Brain pericyte (primary cell): Measurements from ENCODE around the gene DHDDS.
"Not testable (repeated sequence)": the region's sequence is repeated elsewhere in the genome, so short reads cannot be mapped to it uniquely, and the experiment has no call there.

ENCODE experiments used
- DNase-seq: peaks from one replicate; pipeline ENCODE4 v3.0.0-alpha.2; 2012; ENCODE audit warnings: low read depth, low spot score

The DHDDS gene

DNA sequence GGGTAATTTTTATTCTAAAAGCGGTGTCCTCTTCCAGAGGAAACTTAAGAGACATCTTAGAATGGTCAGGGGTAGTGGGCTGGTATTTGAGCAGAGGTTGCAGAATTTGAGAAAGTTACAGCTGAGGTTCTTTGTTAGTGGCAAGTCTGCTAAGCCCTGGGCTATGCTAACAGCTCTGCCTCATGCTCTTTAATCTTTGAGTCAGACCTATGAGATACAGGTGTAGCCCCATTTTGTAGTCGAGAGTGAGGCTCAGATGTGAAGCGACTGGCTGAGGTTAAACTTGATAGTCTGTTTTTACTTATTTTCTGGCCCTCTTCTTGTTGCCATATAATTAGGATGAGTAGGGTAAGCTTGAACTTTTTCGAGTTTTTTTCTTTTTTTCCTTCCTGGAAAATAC lies 44.8 kb downstream of the DHDDS start:
- DNase-seq: no peak

DNA sequence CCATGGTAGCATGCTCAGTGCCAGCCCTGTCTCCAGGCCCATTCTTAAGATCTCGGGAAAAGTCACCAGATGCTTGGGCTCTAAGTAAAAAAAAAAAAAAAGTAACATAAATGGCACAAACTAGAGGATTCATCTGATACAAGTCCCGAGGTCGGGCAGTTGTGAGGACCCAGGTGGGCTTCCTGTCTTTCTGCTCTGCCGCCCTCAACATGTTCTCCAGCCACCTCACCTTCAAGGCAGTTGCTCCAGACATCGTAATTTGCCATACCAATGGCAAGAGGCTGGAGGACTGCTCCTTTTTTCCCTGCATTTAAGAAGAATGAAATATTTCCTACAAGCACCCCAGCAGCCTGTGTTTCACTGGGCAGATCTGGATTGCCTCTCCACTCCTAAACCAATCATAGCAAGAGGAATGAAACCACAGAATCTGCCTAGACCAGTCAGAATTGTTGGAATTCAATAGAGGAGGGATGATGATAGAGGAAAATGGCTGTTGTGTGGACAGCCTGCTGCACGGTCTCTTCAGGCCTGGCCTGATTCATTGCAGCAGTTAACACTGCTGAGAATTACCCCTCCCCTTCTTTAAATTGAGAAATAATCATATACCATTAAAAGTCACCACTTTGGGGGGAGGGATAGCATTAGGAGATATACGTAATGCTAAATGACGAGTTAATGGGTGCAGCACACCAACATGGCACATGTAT lies 45.5 kb downstream of the DHDDS start:
- no peak for DNase-seq

DNA sequence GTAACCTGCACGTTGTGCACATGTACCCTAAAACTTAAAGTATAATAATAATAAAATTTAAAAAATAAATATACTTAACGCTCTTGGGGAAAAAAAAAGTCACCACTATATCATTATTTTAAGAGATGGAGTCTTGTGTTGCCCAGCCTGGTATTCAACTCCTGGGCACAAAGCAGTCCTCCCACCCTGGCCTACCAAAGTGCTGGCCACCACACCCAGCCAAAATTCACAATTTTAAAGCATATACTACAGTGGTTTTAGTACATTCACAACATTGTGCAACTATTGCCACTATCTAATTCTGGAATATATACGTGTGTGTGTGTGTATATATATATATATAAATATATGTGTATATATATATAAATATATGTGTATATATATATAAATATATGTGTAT lies 46.0 kb downstream of the DHDDS start:
- no peak for DNase-seq

DNA sequence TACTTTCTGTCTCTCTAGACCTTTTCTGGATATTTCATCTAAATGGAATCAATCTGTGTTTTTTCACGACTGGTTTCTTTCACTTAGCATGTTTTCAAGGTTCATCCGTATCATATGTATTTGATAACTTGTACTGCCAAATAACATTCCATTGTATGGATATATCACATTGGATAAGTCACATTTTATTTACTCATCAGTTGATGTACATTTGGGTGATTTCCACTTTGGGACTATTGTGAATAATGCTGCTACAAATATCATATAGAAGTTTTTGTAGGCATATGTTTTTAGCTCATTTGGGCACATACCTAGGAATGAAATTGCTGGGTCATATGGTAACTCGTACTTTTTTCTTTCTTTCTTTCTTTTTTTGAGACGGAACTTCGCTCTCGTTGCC lies 46.9 kb downstream of the DHDDS start:
- no peak for DNase-seq

DNA sequence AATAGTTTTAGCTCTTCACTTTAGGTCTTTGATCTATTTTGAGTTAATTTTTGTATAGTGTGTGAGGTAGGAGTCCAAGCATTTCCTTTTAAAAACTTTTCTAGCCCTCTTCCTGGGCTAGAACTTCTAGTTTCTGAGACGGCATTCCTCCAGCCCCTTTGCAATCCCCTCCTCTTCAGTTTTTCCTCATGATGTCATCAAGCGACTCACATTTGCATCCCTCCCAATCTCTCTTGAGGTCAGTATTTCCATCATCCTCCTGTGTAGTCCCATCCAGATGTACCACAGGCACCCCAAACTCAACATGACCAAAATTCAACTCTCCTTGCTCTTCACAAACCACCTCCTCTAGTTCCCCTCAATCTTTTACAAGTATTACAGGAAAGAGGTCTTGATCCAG lies 50.8 kb downstream of the DHDDS start:
- DNase-seq: no peak

DNA sequence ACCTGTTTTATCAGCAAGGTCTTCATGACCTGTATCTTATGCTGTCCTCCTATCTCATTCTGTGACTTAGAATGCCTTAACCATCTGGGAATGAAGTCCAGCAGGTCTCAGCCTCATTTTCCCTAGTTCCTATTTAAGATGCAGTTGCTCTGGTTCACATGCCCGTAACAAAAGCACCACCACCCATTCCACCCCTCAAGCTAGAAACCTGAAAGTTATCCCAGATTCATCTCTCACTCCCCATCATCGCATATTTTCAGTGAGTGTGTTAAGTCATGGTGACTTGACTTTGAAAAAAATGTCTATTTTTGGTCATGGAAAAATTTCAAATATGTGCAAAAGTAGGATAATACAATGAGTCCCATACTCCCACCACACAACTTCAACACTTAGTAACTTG lies 51.9 kb downstream of the DHDDS start:
- DNase-seq: no peak

DNA sequence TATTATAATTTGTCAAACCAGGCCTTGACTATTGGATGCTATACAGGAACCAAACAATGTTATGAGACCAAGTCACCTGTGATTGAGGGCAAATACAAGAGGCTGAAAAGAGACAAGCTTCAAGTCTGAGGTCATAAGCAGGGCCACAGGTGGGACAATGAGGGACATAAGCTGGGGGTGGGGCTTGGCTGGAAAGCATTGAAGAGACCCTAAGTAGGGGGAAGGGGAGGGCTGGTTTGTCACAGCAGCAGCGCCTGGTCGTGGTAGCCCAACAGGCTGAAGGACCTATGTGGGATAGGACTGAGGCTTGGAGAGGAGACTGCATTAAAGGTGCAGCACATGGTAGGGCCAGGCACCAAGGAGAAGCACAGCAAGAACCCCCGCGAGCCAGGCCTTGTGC lies 58.0 kb downstream of the DHDDS start:
- DNase-seq: no peak

DNA sequence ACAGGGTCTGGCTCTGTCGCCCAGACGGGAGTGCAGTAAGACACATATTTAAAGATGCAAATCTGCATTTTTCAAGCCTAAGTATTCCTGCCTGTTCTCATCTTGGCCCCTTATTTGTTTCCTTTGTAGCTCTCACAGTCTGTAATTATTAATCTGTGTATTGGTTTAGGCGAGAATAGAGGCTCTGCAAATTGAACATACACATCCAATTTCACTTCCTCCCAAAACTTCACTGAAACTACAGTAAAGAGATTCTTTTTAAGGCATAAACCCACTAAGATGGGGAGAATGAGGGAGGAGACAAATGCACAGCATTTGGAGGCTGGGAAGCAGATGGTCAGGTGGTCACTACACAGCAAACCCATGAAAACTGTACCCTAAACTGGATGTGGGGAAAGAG lies 61.1 kb downstream of the DHDDS start:
- no peak for DNase-seq

DNA sequence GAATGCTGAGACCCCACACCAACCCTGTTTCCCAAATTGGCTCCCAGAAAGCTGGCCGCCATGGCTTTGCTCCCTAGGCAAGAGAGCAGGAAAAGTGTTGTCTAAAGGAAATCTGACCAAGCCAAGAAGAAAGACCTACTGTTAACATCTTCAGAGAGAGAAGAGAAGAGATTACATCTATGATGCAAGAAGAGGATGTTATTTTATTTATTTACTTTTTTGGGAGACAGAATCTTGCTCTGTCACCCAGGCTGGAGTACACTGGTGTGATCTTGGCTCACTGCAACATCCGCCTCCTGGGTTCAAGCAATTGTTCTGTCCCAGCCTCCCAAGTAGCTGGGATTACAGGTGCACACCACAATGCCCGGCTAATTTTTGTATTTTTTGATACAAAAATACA lies 61.8 kb downstream of the DHDDS start:
- no peak for DNase-seq

DNA sequence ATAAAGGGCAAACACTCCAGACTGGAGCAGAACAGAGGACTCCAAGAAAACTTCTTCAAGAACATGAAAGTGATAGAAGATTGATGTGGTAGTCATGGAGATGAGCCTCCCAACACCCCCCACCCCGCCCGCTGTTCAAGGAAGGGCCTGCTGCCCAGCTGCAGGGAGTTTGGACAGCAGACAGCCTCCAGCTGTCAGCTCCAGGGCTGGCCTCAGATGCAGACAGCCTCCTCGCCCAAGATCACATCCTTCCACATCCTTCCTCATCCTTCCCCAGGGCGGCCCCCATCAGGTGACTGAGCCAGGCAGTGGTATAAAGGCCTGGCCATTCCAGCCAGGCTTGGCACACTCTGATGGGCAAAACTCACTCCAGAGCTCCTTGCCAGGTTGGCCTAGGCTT lies 64.7 kb downstream of the DHDDS start:
- DNase-seq: no peak

DNA sequence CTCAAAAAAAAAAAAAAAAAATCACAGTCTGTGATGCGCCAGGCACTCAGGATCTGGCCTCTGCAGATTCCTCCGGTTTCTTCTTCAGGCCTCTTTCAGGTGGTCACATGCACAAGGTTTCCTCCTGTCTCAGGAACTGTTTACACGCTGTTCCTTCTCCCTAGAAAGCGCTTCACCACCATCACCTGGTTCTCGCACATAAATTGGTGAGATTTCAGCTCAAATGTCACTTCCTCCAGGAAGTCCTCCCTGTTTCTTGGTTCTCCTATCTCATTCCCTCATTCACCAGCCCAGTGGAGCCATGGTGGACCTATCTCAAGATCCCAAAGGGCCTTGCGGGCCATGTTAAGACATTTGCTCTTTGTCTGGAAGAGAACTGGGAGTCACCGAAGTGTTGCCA lies 66.8 kb downstream of the DHDDS start:
- no peak for DNase-seq

DNA sequence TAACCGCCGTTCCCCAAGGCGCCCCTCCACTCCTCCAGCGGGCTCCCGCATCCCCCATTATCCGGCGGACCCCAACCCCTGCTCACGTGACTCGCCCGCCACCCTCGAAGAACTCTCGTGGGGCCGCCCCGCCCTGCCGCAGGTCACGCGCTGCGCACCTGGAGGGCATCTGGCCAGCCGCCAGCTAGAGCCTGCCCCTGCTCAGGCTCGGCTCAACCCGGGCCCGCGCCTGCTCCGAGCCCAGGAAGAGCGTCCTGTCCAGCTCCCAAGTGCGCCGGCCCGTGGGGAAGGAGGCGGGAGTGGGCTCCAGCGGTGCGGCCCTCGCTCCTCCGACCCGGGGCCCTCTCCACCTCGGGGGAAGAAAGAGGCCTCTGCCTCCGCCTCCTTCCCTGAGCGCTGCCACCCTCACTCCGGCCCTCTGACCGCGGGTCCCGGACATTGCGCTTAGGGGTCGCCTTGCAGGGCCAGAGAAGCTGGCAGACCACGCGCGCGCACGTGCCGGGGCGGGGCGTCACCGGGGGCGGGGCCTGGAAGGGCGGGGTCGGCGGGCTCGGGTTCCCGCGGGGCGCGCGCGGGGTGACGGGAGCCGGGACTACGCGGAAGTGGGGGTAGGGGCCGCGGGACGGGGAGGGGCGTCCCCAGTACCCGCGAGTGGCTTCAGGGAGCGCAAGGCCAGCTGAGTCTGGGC lies 68.5 kb downstream of the DHDDS start:
- peak; percentile 24 for DNase-seq

DNA sequence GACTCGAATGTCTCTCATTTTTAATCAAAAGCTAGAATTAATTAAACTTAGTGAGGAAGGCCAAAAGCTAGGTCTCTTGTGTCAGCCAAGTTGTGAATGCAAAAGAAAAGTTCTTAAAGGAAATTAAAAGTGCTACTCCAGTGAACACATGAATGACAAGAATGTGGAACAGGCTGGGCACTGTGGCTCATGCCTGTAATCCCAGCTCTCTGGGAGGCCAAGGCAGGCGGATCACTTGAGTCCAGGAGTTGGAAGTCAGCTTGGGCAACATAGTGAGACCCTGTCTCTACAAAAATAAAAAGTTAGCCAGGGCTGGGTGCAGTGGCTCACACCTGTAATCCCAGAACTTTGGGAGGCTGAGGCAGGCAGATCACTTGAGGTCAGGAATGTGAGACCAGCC lies 78.6 kb downstream of the DHDDS start:
- DNase-seq: not testable (repeated sequence)

DNA sequence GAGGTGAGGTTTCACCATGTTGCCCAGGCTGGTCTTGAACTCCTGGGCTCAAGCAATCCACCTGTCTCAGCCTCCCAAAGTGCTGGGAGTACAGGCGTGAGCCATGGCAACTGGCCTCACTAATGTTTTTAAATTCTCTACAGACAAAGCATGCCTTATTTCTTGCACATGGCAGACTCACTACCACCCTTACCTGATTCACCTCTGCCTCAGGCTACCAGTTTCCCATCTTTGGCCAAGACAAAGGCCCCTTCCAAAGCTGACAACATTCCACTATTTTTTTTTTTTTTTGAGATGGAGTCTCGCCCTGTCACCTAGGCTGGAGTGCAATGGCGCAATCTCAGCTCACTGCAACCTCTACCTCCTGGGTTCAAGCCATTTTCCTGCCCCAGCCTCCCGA lies 83.7 kb downstream of the DHDDS start:
- not testable (repeated sequence) for DNase-seq

DNA sequence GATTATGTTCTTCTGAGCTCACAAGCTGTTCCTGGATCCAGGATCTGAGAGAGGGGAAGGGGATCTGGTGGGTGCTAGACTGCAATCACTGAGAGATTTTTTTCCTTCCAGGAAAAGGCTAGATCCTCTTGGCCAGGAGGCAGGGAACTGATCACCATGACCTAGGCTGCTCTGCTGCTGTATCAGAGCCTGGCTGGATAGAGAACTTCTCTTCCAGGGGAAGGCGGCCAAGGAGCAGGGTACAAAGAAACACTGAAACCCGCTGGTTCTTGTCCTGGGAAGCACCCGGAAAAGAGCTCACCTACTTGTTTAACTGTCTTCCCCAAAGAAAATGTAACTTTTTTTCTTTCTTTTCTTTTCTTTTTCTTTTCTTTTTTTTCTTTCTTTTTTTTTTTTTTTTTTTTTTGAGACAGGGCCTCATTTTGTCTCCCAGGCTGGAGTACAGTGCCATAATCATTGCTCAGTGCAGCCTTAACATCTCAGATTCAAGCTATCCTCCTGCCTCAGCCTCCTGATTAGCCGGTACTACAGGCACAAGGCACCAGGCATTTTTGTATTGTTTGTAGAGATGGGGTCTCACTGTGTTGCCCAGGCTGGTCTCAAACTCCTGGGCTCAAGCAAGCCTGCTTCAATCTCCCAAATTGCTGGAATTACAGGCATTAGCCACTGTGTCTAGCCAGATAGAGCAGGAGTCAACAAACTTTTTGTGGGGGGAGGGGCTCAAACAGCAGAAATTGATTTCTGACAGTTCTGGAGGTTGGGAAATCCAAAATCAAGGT lies 85.1 kb downstream of the DHDDS start:
- DNase-seq: no peak

DNA sequence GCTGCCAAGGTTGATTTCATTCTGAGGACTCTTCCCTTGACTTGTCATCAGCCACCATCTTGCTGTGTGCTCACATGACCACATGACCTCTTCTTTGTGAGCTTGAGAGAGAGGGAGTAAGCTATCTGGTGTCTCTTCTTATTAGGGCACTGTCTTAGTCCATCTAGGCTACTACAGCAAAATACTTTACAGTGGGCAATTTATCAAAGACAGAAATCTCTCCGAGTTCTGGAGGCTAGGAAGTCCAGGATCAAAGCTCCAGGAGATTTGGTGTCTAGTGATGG lies 85.6 kb downstream of the DHDDS start:
- DNase-seq: no peak

DNA sequence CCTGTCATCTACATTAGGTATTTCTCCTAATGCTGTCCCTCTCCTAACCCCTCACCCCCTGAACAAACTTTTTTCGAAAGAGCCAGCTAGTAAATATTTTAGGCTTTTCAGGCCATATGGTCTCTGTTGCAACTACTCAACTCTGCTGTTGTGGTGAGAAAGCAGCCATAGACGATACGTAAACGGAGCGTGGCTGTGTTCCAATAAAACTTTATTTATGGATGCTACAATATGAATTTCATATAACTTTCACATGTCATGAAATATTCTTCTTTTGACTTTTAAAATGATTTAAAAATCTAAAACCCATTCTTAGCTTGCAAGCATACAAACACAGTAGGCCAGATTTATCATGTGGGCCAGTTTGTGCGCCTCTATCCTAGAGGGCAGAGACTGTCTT lies 86.2 kb downstream of the DHDDS start:
- no peak for DNase-seq

DNA sequence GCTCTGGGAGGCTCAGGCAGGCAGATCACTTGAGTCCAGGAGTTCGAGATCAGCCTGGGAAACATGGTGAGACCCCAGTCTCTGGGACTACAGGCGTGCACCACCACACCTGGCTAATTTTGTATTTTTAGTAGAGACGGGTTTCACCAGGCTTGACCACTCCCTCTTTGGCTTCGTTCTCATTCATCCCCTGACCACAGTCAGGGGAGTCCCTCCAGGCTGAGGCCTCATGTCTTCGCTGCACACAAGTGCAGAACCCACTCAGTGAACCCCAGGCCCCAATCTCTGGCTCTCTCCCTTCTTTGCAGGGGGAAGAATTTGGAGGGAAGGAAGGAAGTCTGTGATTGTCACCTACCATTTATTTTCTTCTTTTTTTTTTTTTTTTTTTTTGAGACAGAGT lies 88.2 kb downstream of the DHDDS start:
- no peak for DNase-seq
